Ishikawa (cell line): Measurements from ENCODE around the gene CCL14.

Experiments used
- CEBPB ChIP-seq: IDR thresholded peaks from 2 replicates; pipeline ENCODE4 v1.6.1; 2012
- CREB1 ChIP-seq: IDR thresholded peaks from 2 replicates; pipeline ENCODE4 v1.6.1; 2012; ENCODE audit warnings: low read depth
- EGR1 ChIP-seq: IDR thresholded peaks from 2 replicates; pipeline ENCODE4 v1.6.1; 2012
- EP300 ChIP-seq: IDR thresholded peaks from 2 replicates; pipeline ENCODE4 v1.6.1; 2012; ENCODE audit warnings: borderline replicate concordance
- FOXM1 ChIP-seq: IDR thresholded peaks from 2 replicates; pipeline ENCODE4 v1.6.1; 2012; ENCODE audit warnings: low read depth, borderline replicate concordance
- NFIC ChIP-seq: IDR thresholded peaks from 2 replicates; pipeline ENCODE4 v1.6.1; 2012
- RAD21 ChIP-seq: IDR thresholded peaks from 2 replicates; pipeline ENCODE4 v1.6.1; 2012; ENCODE audit warnings: low read depth
- TAF1 ChIP-seq: IDR thresholded peaks from 2 replicates; pipeline ENCODE4 v1.6.1; 2012; ENCODE audit warnings: low read depth, mild to moderate bottlenecking
- TCF12 ChIP-seq: IDR thresholded peaks from 2 replicates; pipeline ENCODE4 v1.6.1; 2012; ENCODE audit warnings: low read depth
- TEAD4 ChIP-seq: IDR thresholded peaks from 2 replicates; pipeline ENCODE4 v1.6.1; 2012
- YY1 ChIP-seq: IDR thresholded peaks from 2 replicates; pipeline ENCODE4 v1.6.1; 2012; ENCODE audit warnings: low read depth
- ZBTB7A ChIP-seq: IDR thresholded peaks from 2 replicates; pipeline ENCODE4 v1.6.1; 2012; ENCODE audit warnings: low read depth
- TF ChIP-seq, protein P1 (sequence below): IDR thresholded peaks from 2 replicates; pipeline ENCODE4 v1.6.1; 2012
- TF ChIP-seq, protein P2 (sequence below): IDR thresholded peaks from 2 replicates; pipeline ENCODE4 v1.6.1; 2012; ENCODE audit warnings: low read depth, mild to moderate bottlenecking
- TF ChIP-seq, protein P3 (sequence below): IDR thresholded peaks from 2 replicates; pipeline ENCODE4 v1.6.1; 2012

CCL14 gene

DNA sequence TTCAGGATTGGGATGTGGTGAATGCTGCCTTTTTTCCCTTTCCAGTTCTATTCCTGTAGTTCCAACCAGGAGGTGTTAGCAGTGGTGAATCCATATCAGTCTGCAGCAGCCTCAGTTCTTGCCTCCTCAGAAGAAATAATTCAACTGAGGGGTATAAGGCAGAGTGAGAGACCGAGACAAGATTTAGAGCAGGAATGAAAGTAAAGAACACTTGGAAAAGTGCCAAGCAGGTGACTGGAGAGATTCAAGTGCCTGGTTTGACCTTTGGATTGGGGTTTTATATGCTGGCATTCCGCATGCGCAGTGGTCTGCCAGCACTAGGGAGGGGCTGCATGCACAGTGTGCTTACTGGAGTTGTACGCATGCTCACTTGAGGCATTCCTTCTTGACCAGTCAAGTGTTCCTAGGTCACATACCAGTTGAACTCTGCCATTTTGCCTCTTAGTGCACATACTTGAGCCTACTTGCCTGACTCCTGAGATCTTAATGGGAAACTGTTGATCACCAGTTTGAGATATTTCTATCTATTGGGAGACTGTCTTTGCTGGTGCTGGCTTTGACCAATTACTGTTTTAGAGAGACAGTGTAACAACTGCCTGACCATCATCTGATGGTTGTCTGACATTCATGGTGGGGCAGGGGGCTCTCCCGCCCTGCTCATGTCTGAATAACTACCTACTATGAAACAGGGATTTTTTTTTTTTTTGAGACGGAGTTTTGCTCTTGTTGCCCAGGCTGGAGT is 15.5 kb upstream of the CCL14 start:
- no peak for TF ChIP-seq TEAD4
- no peak for TF ChIP-seq CEBPB
- TF ChIP-seq, protein P1, sequence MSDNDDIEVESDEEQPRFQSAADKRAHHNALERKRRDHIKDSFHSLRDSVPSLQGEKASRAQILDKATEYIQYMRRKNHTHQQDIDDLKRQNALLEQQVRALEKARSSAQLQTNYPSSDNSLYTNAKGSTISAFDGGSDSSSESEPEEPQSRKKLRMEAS, result no peak
- TF ChIP-seq RAD21, result no peak
- no peak for TF ChIP-seq TCF12
- no peak for TF ChIP-seq ZBTB7A
- TF ChIP-seq EGR1, result no peak
- TF ChIP-seq EP300, result no peak
- TF ChIP-seq TAF1, result no peak
- no peak for TF ChIP-seq CREB1
- TF ChIP-seq, protein P2, sequence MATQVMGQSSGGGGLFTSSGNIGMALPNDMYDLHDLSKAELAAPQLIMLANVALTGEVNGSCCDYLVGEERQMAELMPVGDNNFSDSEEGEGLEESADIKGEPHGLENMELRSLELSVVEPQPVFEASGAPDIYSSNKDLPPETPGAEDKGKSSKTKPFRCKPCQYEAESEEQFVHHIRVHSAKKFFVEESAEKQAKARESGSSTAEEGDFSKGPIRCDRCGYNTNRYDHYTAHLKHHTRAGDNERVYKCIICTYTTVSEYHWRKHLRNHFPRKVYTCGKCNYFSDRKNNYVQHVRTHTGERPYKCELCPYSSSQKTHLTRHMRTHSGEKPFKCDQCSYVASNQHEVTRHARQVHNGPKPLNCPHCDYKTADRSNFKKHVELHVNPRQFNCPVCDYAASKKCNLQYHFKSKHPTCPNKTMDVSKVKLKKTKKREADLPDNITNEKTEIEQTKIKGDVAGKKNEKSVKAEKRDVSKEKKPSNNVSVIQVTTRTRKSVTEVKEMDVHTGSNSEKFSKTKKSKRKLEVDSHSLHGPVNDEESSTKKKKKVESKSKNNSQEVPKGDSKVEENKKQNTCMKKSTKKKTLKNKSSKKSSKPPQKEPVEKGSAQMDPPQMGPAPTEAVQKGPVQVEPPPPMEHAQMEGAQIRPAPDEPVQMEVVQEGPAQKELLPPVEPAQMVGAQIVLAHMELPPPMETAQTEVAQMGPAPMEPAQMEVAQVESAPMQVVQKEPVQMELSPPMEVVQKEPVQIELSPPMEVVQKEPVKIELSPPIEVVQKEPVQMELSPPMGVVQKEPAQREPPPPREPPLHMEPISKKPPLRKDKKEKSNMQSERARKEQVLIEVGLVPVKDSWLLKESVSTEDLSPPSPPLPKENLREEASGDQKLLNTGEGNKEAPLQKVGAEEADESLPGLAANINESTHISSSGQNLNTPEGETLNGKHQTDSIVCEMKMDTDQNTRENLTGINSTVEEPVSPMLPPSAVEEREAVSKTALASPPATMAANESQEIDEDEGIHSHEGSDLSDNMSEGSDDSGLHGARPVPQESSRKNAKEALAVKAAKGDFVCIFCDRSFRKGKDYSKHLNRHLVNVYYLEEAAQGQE, result no peak
- TF ChIP-seq NFIC, result no peak
- no peak for TF ChIP-seq YY1
- TF ChIP-seq FOXM1, result no peak
- TF ChIP-seq, protein P3, sequence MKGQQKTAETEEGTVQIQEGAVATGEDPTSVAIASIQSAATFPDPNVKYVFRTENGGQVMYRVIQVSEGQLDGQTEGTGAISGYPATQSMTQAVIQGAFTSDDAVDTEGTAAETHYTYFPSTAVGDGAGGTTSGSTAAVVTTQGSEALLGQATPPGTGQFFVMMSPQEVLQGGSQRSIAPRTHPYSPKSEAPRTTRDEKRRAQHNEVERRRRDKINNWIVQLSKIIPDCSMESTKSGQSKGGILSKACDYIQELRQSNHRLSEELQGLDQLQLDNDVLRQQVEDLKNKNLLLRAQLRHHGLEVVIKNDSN, result no peak

DNA sequence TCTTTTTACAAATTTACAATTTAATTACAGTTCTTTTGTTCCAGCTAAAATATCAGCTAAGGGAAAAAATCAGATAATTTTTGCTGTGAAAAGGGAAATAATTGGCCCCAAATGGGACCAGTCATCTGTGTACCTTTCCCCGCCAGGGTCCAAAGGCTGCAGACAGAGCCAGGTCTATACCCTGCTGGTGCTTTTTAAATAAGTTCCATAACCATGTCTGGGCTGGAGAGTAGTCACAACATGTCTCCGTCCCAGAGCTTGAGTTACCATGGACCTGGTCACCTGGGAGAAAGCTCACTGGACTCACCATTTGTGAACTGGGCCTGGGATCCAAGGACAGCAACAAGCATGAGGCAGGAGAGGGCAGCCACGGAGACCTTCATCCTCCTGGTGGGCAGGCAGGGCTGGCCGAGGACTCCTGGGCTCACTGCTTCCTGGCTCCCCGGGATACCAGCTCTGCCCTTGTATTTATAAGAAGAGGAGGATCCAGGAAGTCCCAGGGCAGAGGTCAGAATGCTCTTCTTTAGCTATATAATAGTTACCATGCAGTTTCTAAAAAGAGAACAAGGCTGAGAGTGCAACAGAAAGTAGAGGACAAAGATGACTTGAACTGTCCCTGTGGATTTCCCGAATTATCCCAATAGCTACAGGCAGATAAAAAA is 14.7 kb upstream of the CCL14 start, which contains the start of gene CCL15:
TSS of gene CCL15 (minus strand) at position 444 of the 662 bp plus-strand sequence. CDS start at position 383, 61 bp downstream.
- TF ChIP-seq CREB1 (no peak), EGR1 (no peak), ZBTB7A (no peak), RAD21 (no peak), NFIC (no peak), YY1 (no peak), EP300 (no peak), TAF1 (no peak), FOXM1 (no peak), CEBPB (no peak), TEAD4 (no peak), TCF12 (no peak)
- TF ChIP-seq, protein P2, result no peak
- TF ChIP-seq, protein P1, result no peak
- TF ChIP-seq, protein P3, result no peak

DNA sequence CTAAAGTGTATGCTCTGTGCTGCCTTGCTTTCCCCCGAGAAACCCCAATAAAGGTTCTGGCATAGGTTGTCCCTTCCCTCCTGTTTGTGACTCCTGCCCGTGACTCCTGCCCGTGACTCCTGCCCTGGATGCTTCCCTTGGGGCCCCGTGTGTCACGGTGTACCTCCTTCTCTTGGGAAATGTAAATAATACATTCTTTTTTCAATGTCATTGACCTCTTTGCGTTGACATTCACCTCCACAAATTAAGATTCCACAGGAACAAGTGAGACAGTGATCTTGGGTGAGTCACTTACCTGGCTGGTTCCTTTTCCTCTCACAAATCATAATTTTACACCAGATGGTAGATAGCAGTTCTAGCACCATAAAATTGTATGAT is 14.2 kb upstream of the CCL14 start:
- TF ChIP-seq, protein P3, result no peak
- no peak for TF ChIP-seq EGR1
- no peak for TF ChIP-seq TCF12
- no peak for TF ChIP-seq EP300
- TF ChIP-seq RAD21, result no peak
- no peak for TF ChIP-seq TEAD4
- no peak for TF ChIP-seq NFIC
- TF ChIP-seq TAF1, result no peak
- TF ChIP-seq YY1, result no peak
- no peak for TF ChIP-seq ZBTB7A
- no peak for TF ChIP-seq CREB1
- TF ChIP-seq, protein P2, result no peak
- TF ChIP-seq, protein P1, result no peak
- no peak for TF ChIP-seq FOXM1
